Measurements from ENCODE around the gene LIN7B.
A peak's percentile ranks its signal among the peaks of the same experiment; 100 is the strongest.

Gene LIN7B

GRCh38 chr19:49153167-49153809, 39.1 kb downstream of the LIN7B start:
- TF ChIP-seq TEAD4 (IDR thresholded peaks at IDR 0.05) (no peak), NFIC (IDR thresholded peaks at IDR 0.05) (no peak)

- no peak for TF ChIP-seq EGR1 (IDR thresholded peaks at IDR 0.05)
- TF ChIP-seq MAX (IDR thresholded peaks at IDR 0.05): no peak
- no peak for TF ChIP-seq YY1 (IDR thresholded peaks at IDR 0.05; ENCODE audit: low read depth)
- TF ChIP-seq ZBTB7A (IDR thresholded peaks at IDR 0.05; ENCODE audit: low read depth): no peak
- no peak for TF ChIP-seq RAD21 (IDR thresholded peaks at IDR 0.05; ENCODE audit: low read depth)
- TF ChIP-seq FOXM1 (IDR thresholded peaks at IDR 0.05; ENCODE audit: borderline replicate concordance, low read depth): no peak
- no peak for TF ChIP-seq TCF12 (IDR thresholded peaks at IDR 0.05; ENCODE audit: low read depth)
- no peak for TF ChIP-seq CREB1 (IDR thresholded peaks at IDR 0.05; ENCODE audit: low read depth)
- TF ChIP-seq EP300 (IDR thresholded peaks at IDR 0.05; ENCODE audit: borderline replicate concordance): no peak
- no peak for TF ChIP-seq REST (IDR thresholded peaks at IDR 0.05; ENCODE audit: low read depth)
- TF ChIP-seq TAF1 (IDR thresholded peaks at IDR 0.05; ENCODE audit: low read depth): no peak
- TF ChIP-seq USF1 (IDR thresholded peaks at IDR 0.05): no peak
- TF ChIP-seq CEBPB (IDR thresholded peaks at IDR 0.05): no peak
- TF ChIP-seq TEAD4 (IDR thresholded peaks at IDR 0.05): no peak
- no peak for TF ChIP-seq NFIC (IDR thresholded peaks at IDR 0.05)
Measured at GRCh38 chr19:49154279-49154678, 40.1 kb downstream of the LIN7B start.

- TF ChIP-seq ZBTB7A (IDR thresholded peaks at IDR 0.05; ENCODE audit: low read depth): no peak
Measured at GRCh38 chr19:49155005-49155819, 41.0 kb downstream of the LIN7B start, which contains the start of gene HRC. TSS of gene HRC (minus strand) at chr19:49155396. CDS start at chr19:49155237, 159 bp downstream.

- TF ChIP-seq USF1 (IDR thresholded peaks at IDR 0.05) (no peak), FOXM1 (IDR thresholded peaks at IDR 0.05; ENCODE audit: borderline replicate concordance, low read depth) (no peak), CREB1 (IDR thresholded peaks at IDR 0.05; ENCODE audit: low read depth) (no peak), MAX (IDR thresholded peaks at IDR 0.05) (no peak), YY1 (IDR thresholded peaks at IDR 0.05; ENCODE audit: low read depth) (no peak), TEAD4 (IDR thresholded peaks at IDR 0.05) (no peak), REST (IDR thresholded peaks at IDR 0.05; ENCODE audit: low read depth) (no peak), ZBTB7A (IDR thresholded peaks at IDR 0.05; ENCODE audit: low read depth) (no peak), CEBPB (IDR thresholded peaks at IDR 0.05) (no peak), NFIC (IDR thresholded peaks at IDR 0.05) (no peak), EP300 (IDR thresholded peaks at IDR 0.05; ENCODE audit: borderline replicate concordance) (no peak), EGR1 (IDR thresholded peaks at IDR 0.05) (no peak), TCF12 (IDR thresholded peaks at IDR 0.05; ENCODE audit: low read depth) (no peak), RAD21 (IDR thresholded peaks at IDR 0.05; ENCODE audit: low read depth) (no peak), TAF1 (IDR thresholded peaks at IDR 0.05; ENCODE audit: low read depth) (no peak)
Measured at GRCh38 chr19:49155820-49156346, 41.7 kb downstream of the LIN7B start.

GRCh38 chr19:49157445-49158224, 43.5 kb downstream of the LIN7B start, which contains the start of gene TRPM4:
TSS of gene TRPM4 (plus strand) at chr19:49157792. CDS start at chr19:49157867, 75 bp downstream.
- TF ChIP-seq EGR1 (IDR thresholded peaks at IDR 0.05): no peak
- peak; percentile 94 for TF ChIP-seq ZBTB7A (IDR thresholded peaks at IDR 0.05; ENCODE audit: low read depth)
- TF ChIP-seq MAX (IDR thresholded peaks at IDR 0.05): peak; percentile 71
- peak; percentile 82 for TF ChIP-seq TAF1 (IDR thresholded peaks at IDR 0.05; ENCODE audit: low read depth)
- no peak for TF ChIP-seq REST (IDR thresholded peaks at IDR 0.05; ENCODE audit: low read depth)
- no peak for TF ChIP-seq FOXM1 (IDR thresholded peaks at IDR 0.05; ENCODE audit: borderline replicate concordance, low read depth)
- TF ChIP-seq TCF12 (IDR thresholded peaks at IDR 0.05; ENCODE audit: low read depth): peak; percentile 56; the same call in 1 of the 2 replicates
- TF ChIP-seq EP300 (IDR thresholded peaks at IDR 0.05; ENCODE audit: borderline replicate concordance): no peak
- TF ChIP-seq CEBPB (IDR thresholded peaks at IDR 0.05): no peak
- no peak for TF ChIP-seq CREB1 (IDR thresholded peaks at IDR 0.05; ENCODE audit: low read depth)
